Activated CD4-positive, alpha-beta memory T cell treated with anti-CD3 and anti-CD28 coated beads, Interleukin-2, amount 10 ng/mL, durations not matched to agents 7 days and 5 days (primary cell): ENCODE data around the gene FAM222A. TPM values are rescaled to one million over a fixed set of nuclear protein-coding genes. Genes with fewer than 3 reads are reported as not detected.

Experiments used
- CTCF ChIA-PET: fragments of 350-600 bp; sonication (Branson Sonifier 250); formaldehyde crosslinking; loops from one replicate; lab custom pipeline; 2021; ENCODE audit warnings: antibody characterized with exemption, inconsistent platforms; lab: Charles Lee
- POLR2A ChIA-PET: fragments of 350-600 bp; sonication (Branson Sonifier 250); formaldehyde crosslinking; loops from one replicate; lab custom pipeline; 2021; ENCODE audit warnings: antibody characterized with exemption; lab: Charles Lee
- DNase-seq: peaks from one replicate; pipeline ENCODE4 v3.0.0-alpha.2; 2020
- H3K27ac Mint-ChIP-seq: one replicate; pipeline ENCODE4 v1.8.0; 2021; ENCODE audit warnings: mild to moderate bottlenecking, mixed read lengths
- H3K27me3 Mint-ChIP-seq: one replicate; pipeline ENCODE4 v1.8.0; 2021; ENCODE audit warnings: mixed read lengths
- H3K36me3 Mint-ChIP-seq: one replicate; pipeline ENCODE4 v1.8.0; 2021; ENCODE audit warnings: low read depth, mixed read lengths
- H3K4me1 Mint-ChIP-seq: one replicate; pipeline ENCODE4 v1.8.0; 2021; ENCODE audit warnings: mixed read lengths
- H3K4me3 Mint-ChIP-seq: one replicate; pipeline ENCODE4 v1.8.0; 2021; ENCODE audit warnings: mild to moderate bottlenecking, mixed read lengths
- H3K9me3 Mint-ChIP-seq: one replicate; pipeline ENCODE4 v1.8.0; 2021; ENCODE audit warnings: mixed read lengths
- total RNA-seq, 2 experiments: library from RNA; stranded (reverse); gene quantifications; one replicate each; pipeline ENCODE4 v1.2.3, GENCODE V29; 2021

FAM222A gene
- total RNA-seq, 2 experiments from 2014 or later, result 0.28 to 0.43 TPM

DNA sequence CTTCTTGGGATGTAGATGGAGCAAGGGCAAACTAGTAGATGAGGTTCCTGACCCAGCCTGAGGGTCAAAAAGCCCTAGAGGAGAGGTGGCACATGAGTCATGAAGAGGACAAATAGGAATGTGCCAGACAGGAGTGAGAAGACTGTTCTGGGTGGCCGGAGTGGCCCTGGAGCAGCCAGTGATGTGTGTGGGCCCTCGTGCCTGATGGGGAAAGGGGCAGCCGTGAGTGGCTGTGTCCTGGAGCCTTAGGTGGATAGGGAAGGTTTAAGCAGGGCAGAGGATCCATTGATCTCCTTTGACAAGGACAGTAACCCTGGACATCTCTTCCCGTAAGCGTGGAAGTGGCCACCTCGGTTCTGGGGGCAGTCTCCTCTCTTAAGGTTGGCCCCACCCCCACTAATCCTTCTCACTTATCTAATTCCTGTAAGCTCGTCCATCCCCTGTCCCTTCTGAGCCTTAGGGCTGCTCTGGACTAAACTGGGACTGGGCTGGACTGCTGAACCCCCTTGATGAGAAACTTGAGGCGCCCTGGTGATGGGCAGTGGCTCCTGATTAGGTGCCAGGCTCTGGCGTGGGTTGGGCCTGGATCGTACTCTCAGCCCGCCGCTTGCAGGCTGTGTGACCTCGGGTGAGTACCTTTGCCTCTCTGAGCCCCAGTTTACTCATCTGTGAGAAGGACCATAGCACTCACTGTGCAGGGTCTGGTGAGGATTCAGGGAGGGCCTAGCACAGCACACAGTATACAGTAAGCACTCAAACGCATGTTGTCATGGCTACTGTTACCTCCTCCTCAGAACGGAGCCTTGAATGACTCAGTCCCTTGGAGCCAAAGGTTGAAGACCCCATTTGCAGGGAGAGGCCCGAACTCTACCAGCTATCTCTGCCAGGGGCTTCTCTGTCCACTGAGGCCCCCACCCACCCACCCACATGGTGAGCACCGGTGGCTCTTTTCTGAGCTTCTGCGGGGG is 4.0 kb downstream of the FAM222A start:
- Mint-ChIP-seq H3K36me3 (no peaks in the 10 kb centered on the region), H3K27me3 (peaks cover 32% of the 10 kb centered on the region), H3K9me3 (no peaks in the 10 kb centered on the region), H3K27ac (no peak overlapping the region), H3K4me1 (peaks cover 9% of the 10 kb centered on the region), H3K4me3 (no peak overlapping the region)
- ChIA-PET CTCF (no interaction called here), POLR2A (interaction anchor here (1.7 kb wide), 1 partner anchor 619 kb away, joined by 4 read pairs; no protein-coding TSS in a partner anchor)
- DNase-seq, result no peak

- H3K4me1 Mint-ChIP-seq, result peaks cover 4% of the 10 kb centered on the region
Measured at GRCh38 chr12:109718390-109718789, 4.8 kb downstream of the FAM222A start.

GRCh38 chr12:109719123-109720022 is 5.7 kb downstream of the FAM222A start:
- peaks cover 4% of the 10 kb centered on the region for H3K4me1 Mint-ChIP-seq
- ChIA-PET CTCF (interaction anchor here (0.7 kb wide), 1 partner anchor 123 kb away, joined by 3 read pairs; no protein-coding TSS in a partner anchor), POLR2A (interaction anchor here (1.7 kb wide), 1 partner anchor 621 kb away, joined by 4 read pairs; no protein-coding TSS in a partner anchor)
- no peak for DNase-seq
- no peaks in the 10 kb centered on the region for H3K36me3 Mint-ChIP-seq
- H3K4me3 Mint-ChIP-seq, result no peak overlapping the region
- H3K9me3 Mint-ChIP-seq, result no peaks in the 10 kb centered on the region
- peaks cover 29% of the 10 kb centered on the region for H3K27me3 Mint-ChIP-seq
- no peak overlapping the region for H3K27ac Mint-ChIP-seq

More at GRCh38 chr12:109718390-109718789, 4.8 kb downstream of the FAM222A start:
- H3K36me3 Mint-ChIP-seq, result no peaks in the 10 kb centered on the region
- H3K27me3 Mint-ChIP-seq, result peaks cover 29% of the 10 kb centered on the region
- POLR2A ChIA-PET, result interaction anchor here (1.7 kb wide), 1 partner anchor 620 kb away, joined by 4 read pairs; no protein-coding TSS in a partner anchor
- DNase-seq, result no peak
- no peak overlapping the region for H3K27ac Mint-ChIP-seq
- no peak overlapping the region for H3K4me3 Mint-ChIP-seq
- H3K9me3 Mint-ChIP-seq, result no peaks in the 10 kb centered on the region
- CTCF ChIA-PET, result no interaction called here

- Mint-ChIP-seq H3K27ac (no peak overlapping the region), H3K4me3 (no peak overlapping the region), H3K4me1 (no peaks in the 10 kb centered on the region), H3K36me3 (no peaks in the 10 kb centered on the region), H3K9me3 (no peaks in the 10 kb centered on the region), H3K27me3 (peaks cover 29% of the 10 kb centered on the region)
- no peak for DNase-seq
- CTCF ChIA-PET, result interaction anchor here (0.7 kb wide), 1 partner anchor 122 kb away, joined by 3 read pairs; no protein-coding TSS in a partner anchor
- POLR2A ChIA-PET, result no interaction called here
Measured at GRCh38 chr12:109720152-109720856, 6.7 kb downstream of the FAM222A start.

DNA sequence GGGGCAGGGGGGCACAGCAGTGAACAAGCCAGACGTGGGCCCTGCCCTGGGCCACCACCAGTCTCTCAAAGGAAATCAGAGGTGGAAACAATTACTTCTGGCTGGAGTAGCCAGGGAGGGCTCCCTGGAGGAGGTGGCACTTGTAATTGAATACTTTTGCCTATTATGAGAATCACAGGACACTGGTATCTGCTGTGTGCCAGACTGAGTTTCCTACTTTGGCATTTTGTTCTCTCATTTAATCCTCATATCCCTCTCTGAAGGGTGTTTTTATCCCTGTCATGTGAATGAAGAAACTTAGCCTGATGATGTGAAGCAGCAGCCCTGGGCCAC is 7.2 kb downstream of the FAM222A start:
- Mint-ChIP-seq H3K27ac (no peak overlapping the region), H3K4me1 (no peaks in the 10 kb centered on the region), H3K9me3 (no peaks in the 10 kb centered on the region), H3K36me3 (no peaks in the 10 kb centered on the region), H3K4me3 (no peak overlapping the region), H3K27me3 (peaks cover 29% of the 10 kb centered on the region)
- ChIA-PET POLR2A (no interaction called here), CTCF (no interaction called here)
- no peak for DNase-seq

- no peaks in the 10 kb centered on the region for H3K4me1 Mint-ChIP-seq
- H3K27me3 Mint-ChIP-seq, result peaks cover 24% of the 10 kb centered on the region
- H3K9me3 Mint-ChIP-seq, result no peaks in the 10 kb centered on the region
- H3K27ac Mint-ChIP-seq, result no peak overlapping the region
- no peaks in the 10 kb centered on the region for H3K36me3 Mint-ChIP-seq
- DNase-seq, result no peak
- no peak overlapping the region for H3K4me3 Mint-ChIP-seq
- ChIA-PET CTCF (no interaction called here), POLR2A (no interaction called here)
Measured at GRCh38 chr12:109721276-109721675, 7.7 kb downstream of the FAM222A start.

- Mint-ChIP-seq H3K36me3 (no peaks in the 10 kb centered on the region), H3K4me1 (no peaks in the 10 kb centered on the region), H3K27ac (no peak overlapping the region), H3K27me3 (peaks cover 17% of the 10 kb centered on the region), H3K9me3 (no peaks in the 10 kb centered on the region), H3K4me3 (no peak overlapping the region)
- DNase-seq, result no peak
- ChIA-PET POLR2A (no interaction called here), CTCF (no interaction called here)
Measured at GRCh38 chr12:109722022-109722720, 8.5 kb downstream of the FAM222A start.

- H3K9me3 Mint-ChIP-seq, result no peaks in the 10 kb centered on the region
Measured at GRCh38 chr12:109722721-109723094, 9.1 kb downstream of the FAM222A start.

DNA sequence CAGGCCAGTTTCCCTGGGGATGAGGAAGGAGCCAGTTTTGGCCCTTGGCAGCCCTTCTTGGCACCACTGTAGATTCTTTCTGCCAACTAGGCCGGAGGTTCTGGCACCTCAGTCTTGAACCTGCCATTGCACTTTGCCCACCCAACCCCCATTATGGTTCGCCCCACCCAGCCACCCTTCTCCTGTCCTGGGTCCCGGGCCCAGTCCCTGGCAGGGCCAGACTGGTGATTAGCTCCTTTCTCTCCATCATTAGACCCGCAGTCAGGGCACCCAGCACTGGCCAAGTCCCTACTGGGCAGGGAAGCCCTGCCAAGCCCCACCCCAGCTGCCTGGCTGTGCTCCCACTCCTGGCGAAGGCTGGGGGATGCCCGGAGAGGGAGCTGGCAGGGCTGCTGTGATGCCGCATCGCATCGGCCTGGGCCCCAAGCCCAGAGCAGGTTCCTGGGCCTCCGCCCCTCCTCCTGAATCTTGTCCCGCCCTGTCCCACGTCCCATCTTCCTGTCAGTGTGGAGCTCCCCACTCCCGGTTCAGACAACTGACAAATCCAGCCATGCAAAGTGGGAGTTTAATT is 9.8 kb downstream of the FAM222A start:
- no peaks in the 10 kb centered on the region for H3K9me3 Mint-ChIP-seq
- no peak overlapping the region for H3K4me3 Mint-ChIP-seq
- H3K27me3 Mint-ChIP-seq, result peaks cover 11% of the 10 kb centered on the region
- ChIA-PET CTCF (interaction anchor here (1.2 kb wide), 1 partner anchor 9 kb away, joined by 3 read pairs; the partner anchor contains the start of gene FAM222A), POLR2A (no interaction called here)
- DNase-seq, result no peak
- no peaks in the 10 kb centered on the region for H3K36me3 Mint-ChIP-seq
- H3K4me1 Mint-ChIP-seq, result no peaks in the 10 kb centered on the region
- H3K27ac Mint-ChIP-seq, result no peak overlapping the region

More at GRCh38 chr12:109722721-109723094, 9.1 kb downstream of the FAM222A start:
- Mint-ChIP-seq H3K4me3 (no peak overlapping the region), H3K27ac (no peak overlapping the region), H3K36me3 (no peaks in the 10 kb centered on the region), H3K4me1 (no peaks in the 10 kb centered on the region), H3K27me3 (peaks cover 13% of the 10 kb centered on the region)
- ChIA-PET CTCF (no interaction called here), POLR2A (no interaction called here)
- no peak for DNase-seq

GRCh38 chr12:109724321-109724892 is 10.8 kb downstream of the FAM222A start:
- no peak for DNase-seq
- Mint-ChIP-seq H3K27ac (no peak overlapping the region), H3K4me1 (no peaks in the 10 kb centered on the region), H3K4me3 (no peak overlapping the region), H3K36me3 (no peaks in the 10 kb centered on the region), H3K27me3 (peaks cover 2% of the 10 kb centered on the region), H3K9me3 (no peaks in the 10 kb centered on the region)
- ChIA-PET CTCF (interaction anchor here (1.2 kb wide), 1 partner anchor 10 kb away, joined by 3 read pairs; the partner anchor contains the start of gene FAM222A), POLR2A (no interaction called here)

GRCh38 chr12:109725321-109726105 is 11.9 kb downstream of the FAM222A start:
- no peak overlapping the region for H3K4me3 Mint-ChIP-seq
- ChIA-PET POLR2A (no interaction called here), CTCF (no interaction called here)
- no peaks in the 10 kb centered on the region for H3K27me3 Mint-ChIP-seq
- H3K9me3 Mint-ChIP-seq, result no peaks in the 10 kb centered on the region
- no peaks in the 10 kb centered on the region for H3K36me3 Mint-ChIP-seq
- H3K4me1 Mint-ChIP-seq, result no peaks in the 10 kb centered on the region
- no peak for DNase-seq
- no peak overlapping the region for H3K27ac Mint-ChIP-seq
